HG02798 (cell line): ENCODE results near the gene SLC16A1.
"Not testable (repeated sequence)": the region's sequence is repeated elsewhere in the genome, so short reads cannot be mapped to it uniquely, and the experiment has no call there.

ENCODE experiments used
- ATAC-seq: cut with Tn5 transposase; IDR thresholded peaks from one replicate; pipeline ENCODE4 v1.9.1; 2021; ENCODE audit warnings: mild to moderate bottlenecking; ENCODE audit not compliant: unreplicated experiment, poor library complexity

SLC16A1 gene

GRCh38 chr1:112888630-112889029, 67.4 kb downstream of the SLC16A1 start:
- ATAC-seq, result no peak

GRCh38 chr1:112887599-112888283, 68.3 kb downstream of the SLC16A1 start:
- ATAC-seq, result no peak

DNA sequence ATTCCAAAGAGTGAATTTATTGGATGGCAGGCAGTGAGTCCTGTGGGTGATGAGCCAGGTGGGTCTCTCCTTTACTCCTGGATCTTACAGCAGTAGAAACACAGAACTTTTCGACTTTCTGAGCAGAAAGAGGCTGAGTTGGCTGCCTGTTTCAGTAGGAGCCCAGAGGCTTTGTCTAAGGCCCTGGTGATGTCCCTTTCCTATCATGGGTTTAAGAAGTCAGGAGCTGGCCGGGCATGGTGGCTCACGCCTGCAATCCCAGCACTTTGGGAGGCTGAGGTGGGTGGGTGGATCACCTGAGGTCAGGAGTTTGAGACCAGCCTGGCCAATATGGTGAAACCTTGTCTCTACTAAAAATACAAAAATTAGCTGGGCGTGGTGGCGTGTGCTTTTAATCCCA, 71.0 kb downstream of the SLC16A1 start:
- ATAC-seq, result not testable (repeated sequence)

- ATAC-seq, result no peak
Observed at GRCh38 chr1:112882271-112882744, 73.7 kb downstream of the SLC16A1 start.

- no peak for ATAC-seq
Observed at GRCh38 chr1:112881742-112882127, 74.3 kb downstream of the SLC16A1 start.

GRCh38 chr1:112879834-112880233, 76.2 kb downstream of the SLC16A1 start:
- ATAC-seq, result no peak

- no peak for ATAC-seq
Observed at GRCh38 chr1:112878321-112878720, 77.7 kb downstream of the SLC16A1 start.

- ATAC-seq, result no peak
Observed at GRCh38 chr1:112877750-112878149, 78.2 kb downstream of the SLC16A1 start.

- ATAC-seq, result no peak
Observed at GRCh38 chr1:112876315-112876714, 79.7 kb downstream of the SLC16A1 start.

- ATAC-seq, result no peak
Observed at GRCh38 chr1:112872551-112872962, 83.4 kb downstream of the SLC16A1 start.

DNA sequence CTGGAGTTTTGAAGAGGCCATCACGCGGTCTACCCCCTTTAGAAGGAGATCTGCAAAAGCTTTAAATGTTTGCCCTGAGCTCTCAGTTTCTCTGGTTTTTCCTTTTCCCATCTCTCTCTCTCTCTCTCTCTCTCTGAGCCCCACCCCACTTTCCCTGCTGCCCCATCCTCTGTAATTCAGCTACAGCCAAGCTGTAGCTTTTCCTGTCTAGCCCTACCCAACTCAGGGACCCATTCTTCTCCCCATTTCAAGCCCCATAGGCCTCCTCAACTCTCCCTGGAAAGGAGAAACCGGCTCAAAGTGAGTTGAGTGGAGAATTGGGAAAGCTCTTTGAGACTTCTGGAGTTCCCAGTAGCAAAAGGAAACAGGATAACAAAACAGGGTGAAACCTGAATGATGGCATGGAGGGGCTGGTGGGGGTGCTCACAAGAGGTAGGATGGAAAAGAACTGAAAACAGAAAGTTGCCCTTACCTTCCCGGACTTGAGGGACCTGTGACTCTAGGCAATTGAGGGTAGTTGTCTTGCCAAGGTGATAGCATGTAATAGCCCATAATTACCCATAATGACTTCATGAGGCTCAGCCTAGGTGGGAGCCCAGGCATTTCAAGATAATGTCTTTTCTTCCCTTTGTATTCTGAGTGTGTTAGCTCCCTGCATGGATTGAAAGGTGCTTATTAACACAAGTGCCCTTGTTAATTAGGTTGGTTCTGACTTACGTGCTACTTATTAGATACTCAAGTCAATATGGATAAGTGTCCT, 84.9 kb downstream of the SLC16A1 start:
- ATAC-seq, result no peak

DNA sequence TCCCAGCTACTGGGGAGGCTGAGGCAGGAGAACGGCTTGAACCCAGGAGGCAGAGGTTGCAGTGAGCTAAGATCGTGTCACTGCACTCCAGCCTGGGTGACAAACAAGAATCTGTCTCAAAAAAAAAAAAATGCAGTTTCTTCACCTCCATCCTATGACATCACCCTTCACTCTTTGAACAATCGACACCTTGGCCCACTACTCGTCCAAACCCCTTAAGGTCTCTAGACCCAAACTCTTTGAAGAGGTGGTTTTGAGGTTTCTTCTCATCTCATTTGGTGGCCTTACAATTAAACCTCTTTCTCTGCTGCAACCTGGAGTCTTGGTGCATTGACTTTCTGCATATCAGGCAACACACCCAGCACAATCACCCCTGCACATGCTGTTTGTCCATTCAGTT, 86.1 kb downstream of the SLC16A1 start:
- no peak for ATAC-seq

DNA sequence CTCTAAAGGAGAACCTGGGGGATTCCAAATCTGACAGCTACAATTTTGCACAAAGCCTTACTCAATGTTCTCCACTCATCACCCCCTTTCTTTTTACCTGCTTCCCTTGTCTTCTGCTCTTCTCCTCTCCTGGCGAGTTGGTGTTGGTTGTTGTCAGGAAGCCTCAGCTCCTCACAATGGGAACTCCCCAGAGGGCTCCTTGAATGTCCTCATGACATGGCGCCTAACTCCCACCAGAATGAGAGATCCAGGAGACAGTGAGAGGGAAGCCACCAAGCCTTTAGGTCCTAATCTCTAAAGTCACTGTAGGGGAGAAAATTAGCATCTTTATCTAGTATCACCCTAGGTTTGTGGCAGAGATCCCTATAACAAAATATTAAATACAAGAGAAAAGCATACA, 87.8 kb downstream of the SLC16A1 start:
- no peak for ATAC-seq

GRCh38 chr1:112866981-112867380, 89.0 kb downstream of the SLC16A1 start:
- ATAC-seq, result no peak

GRCh38 chr1:112866151-112866550, 89.8 kb downstream of the SLC16A1 start:
- no peak for ATAC-seq

DNA sequence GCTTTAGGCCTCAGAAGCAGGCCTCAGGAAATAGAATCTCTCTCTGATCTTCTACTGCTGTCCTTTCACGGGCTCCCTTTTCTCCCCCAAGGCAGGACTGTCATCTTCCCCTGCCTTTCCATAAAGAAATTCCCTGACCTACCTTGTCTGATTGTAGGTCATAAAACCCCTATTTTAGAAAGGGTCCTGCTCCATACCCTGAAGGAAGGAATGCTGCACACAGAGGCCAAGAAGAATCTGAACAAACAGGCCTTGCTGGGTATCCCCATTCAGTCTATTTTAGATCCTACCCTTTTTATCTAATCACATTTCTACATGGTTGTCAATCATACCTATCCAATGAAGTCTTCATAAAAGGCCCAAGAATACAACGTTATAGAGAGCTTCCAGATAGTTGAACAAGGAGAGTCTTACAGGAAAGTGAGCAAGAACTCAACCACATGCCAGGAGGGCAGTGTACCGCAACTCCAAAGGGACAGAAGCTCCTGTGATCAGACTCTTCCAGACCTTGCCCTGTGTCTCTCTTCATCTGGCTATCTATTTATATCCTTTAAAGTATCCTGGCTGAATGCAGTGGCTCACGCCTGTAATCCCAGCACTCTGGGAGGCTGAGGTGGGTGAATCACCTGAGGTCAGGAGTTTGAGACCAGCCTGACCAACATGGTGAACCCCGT, 93.1 kb downstream of the SLC16A1 start:
- no peak for ATAC-seq
